Body of pancreas (tissue), 4 donors: ENCODE data around the gene YES1.

Source experiments
- POLR2A ChIP-seq, 3 donors: fragments of 450-650 bp; IDR thresholded peaks; one replicate each; pipeline ENCODE4 v1.6.1; 2016; ENCODE audit warnings: antibody characterized with exemption in 3 of 3, mild to moderate bottlenecking in 2 of 3
- TF ChIP-seq, protein P1 (sequence below), 7 experiments: fragments of 450-650 bp in 4 of 7; fragments of 200-600 bp in 3 of 7; sonication (generic) in 3 of 7; IDR thresholded peaks; one replicate each; pipeline ENCODE4 v1.5.1; 2016 to 2019; ENCODE audit warnings: antibody characterized with exemption in 7 of 7

DNA sequence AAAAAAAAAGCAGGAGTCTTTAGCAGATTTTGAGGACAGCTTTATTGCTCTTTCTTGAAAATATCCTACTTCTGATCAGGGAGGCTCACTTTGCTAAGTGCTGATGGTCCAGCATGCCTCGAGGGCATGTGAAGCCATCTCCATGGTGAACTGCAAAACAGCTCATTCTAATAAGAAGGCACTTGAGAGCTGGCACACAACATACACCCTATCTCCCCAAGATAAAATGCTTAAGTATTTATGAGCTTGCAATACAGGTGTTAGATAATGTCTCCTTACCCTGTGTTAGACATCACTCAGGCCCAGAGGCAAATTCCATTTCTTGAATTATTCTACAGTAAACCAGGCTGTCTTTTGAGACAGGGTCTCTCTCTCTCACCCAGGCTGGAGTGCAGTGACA is 102.3 kb downstream of the YES1 start:
- TF ChIP-seq, protein P1, sequence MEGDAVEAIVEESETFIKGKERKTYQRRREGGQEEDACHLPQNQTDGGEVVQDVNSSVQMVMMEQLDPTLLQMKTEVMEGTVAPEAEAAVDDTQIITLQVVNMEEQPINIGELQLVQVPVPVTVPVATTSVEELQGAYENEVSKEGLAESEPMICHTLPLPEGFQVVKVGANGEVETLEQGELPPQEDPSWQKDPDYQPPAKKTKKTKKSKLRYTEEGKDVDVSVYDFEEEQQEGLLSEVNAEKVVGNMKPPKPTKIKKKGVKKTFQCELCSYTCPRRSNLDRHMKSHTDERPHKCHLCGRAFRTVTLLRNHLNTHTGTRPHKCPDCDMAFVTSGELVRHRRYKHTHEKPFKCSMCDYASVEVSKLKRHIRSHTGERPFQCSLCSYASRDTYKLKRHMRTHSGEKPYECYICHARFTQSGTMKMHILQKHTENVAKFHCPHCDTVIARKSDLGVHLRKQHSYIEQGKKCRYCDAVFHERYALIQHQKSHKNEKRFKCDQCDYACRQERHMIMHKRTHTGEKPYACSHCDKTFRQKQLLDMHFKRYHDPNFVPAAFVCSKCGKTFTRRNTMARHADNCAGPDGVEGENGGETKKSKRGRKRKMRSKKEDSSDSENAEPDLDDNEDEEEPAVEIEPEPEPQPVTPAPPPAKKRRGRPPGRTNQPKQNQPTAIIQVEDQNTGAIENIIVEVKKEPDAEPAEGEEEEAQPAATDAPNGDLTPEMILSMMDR (IDR thresholded peaks at IDR 0.05): no peak
- TF ChIP-seq POLR2A (IDR thresholded peaks at IDR 0.05): no peak
